Naive thymus-derived CD4-positive, alpha-beta T cell (primary cell): Measurements from ENCODE around the gene HOXC5. TPM values are rescaled to one million over a fixed set of nuclear protein-coding genes. Genes with fewer than 3 reads are reported as not detected.

ENCODE experiments used
- ATAC-seq: fragments of 150-1000 bp; cut with Tn5 transposase; 2 replicates; pipeline ENCODE4 v1.10.0; 2021; ENCODE audit warnings: mild to moderate bottlenecking, moderate library complexity
- CTCF ChIA-PET: fragments of 350-600 bp; sonication (Branson Sonifier 250); formaldehyde crosslinking; loops from one replicate; lab custom pipeline; 2021; ENCODE audit warnings: antibody characterized with exemption; lab: Charles Lee
- POLR2A ChIA-PET: fragments of 350-600 bp; sonication (Branson Sonifier 250); formaldehyde crosslinking; loops from one replicate; lab custom pipeline; 2021; ENCODE audit warnings: antibody characterized with exemption, inconsistent platforms; lab: Charles Lee
- DNase-seq, 9 donors: peaks; one replicate each; pipeline versions ENCODE4 v3.0.0 to v3.0.0-alpha.2; 2020 to 2022; ENCODE audit warnings: mixed read lengths in 1 of 9
- H3K27ac ChIP-seq: one replicate; pipeline ENCODE4 v1.7.0; 2013; ENCODE audit warnings: mild to moderate bottlenecking, low read depth, low read length, moderate library complexity
- H3K27me3 ChIP-seq, 2 donors: one replicate each; pipeline ENCODE4 v1.7.0; 2013; ENCODE audit warnings: low read length in 2 of 2, mild to moderate bottlenecking in 2 of 2, moderate library complexity in 2 of 2; ENCODE audit not compliant: control insufficient read depth in 2 of 2, insufficient read depth in 2 of 2
- H3K36me3 ChIP-seq, 3 experiments: 1 replicate in 2 of 3; 2 replicates in 1 of 3; pipeline ENCODE4 v1.7.0; 2013; ENCODE audit warnings: low read length in 3 of 3, mild to moderate bottlenecking in 3 of 3, moderate library complexity in 1 of 3; ENCODE audit not compliant: insufficient read depth in 3 of 3, control insufficient read depth in 2 of 3
- H3K4me1 ChIP-seq, 2 donors: one replicate each; pipeline ENCODE4 v1.7.0; 2013; ENCODE audit warnings: low read length in 2 of 2, mild to moderate bottlenecking in 2 of 2, moderate library complexity in 1 of 2; ENCODE audit not compliant: control insufficient read depth in 2 of 2, insufficient read depth in 2 of 2
- H3K4me3 ChIP-seq: 2 replicates; pipeline ENCODE4 v1.7.0; 2013; ENCODE audit warnings: mild to moderate bottlenecking, low read length
- H3K9me3 ChIP-seq, 3 experiments: 1 replicate in 2 of 3; 2 replicates in 1 of 3; pipeline ENCODE4 v1.7.0; 2013; ENCODE audit warnings: low read length in 3 of 3; ENCODE audit not compliant: control insufficient read depth in 2 of 3
- H3K27ac Mint-ChIP-seq, 9 donors: one replicate each; pipeline ENCODE4 v1.8.0; 2020 to 2022; ENCODE audit warnings: mixed read lengths in 9 of 9, mild to moderate bottlenecking in 8 of 9, moderate library complexity in 5 of 9, inconsistent platforms in 2 of 9
- H3K27me3 Mint-ChIP-seq, 5 donors: one replicate each; pipeline ENCODE4 v1.8.0; 2021 to 2022; ENCODE audit warnings: mixed read lengths in 5 of 5, mild to moderate bottlenecking in 1 of 5
- H3K36me3 Mint-ChIP-seq, 5 donors: one replicate each; pipeline ENCODE4 v1.8.0; 2020 to 2022; ENCODE audit warnings: mixed read lengths in 5 of 5, mild to moderate bottlenecking in 3 of 5, inconsistent platforms in 1 of 5
- H3K4me1 Mint-ChIP-seq, 7 donors: one replicate each; pipeline ENCODE4 v1.8.0; 2020 to 2022; ENCODE audit warnings: mixed read lengths in 7 of 7, mild to moderate bottlenecking in 3 of 7, inconsistent platforms in 1 of 7
- H3K4me3 Mint-ChIP-seq, 10 donors: one replicate each; pipeline ENCODE4 v1.8.0; 2020 to 2022; ENCODE audit warnings: mild to moderate bottlenecking in 10 of 10, mixed read lengths in 10 of 10, moderate library complexity in 6 of 10, inconsistent platforms in 2 of 10
- H3K9me3 Mint-ChIP-seq, 11 donors: one replicate each; pipeline ENCODE4 v1.8.0; 2020 to 2022; ENCODE audit warnings: mixed read lengths in 11 of 11, mild to moderate bottlenecking in 4 of 11, inconsistent platforms in 1 of 11, moderate library complexity in 1 of 11
- intact Hi-C, 2 donors: fragments of 100-400 bp; cut with micrococcal nuclease; formaldehyde crosslinking; loops; one replicate each; pipeline ENCODE4 v1.15.1; 2023
- polyA plus RNA-seq, 2 donors: library from polyadenylated mRNA; unstranded; fragments of 300-500 nt; fragmentation: Illumina TruSeq; gene quantifications; one replicate each; pipeline ENCODE4 v1.2.3, GENCODE V29; 2021
- total RNA-seq, 6 experiments: library from RNA in 5 of 6; stranded (reverse) in 5 of 6; gene quantifications; 1 replicate in 5 of 6; 2 replicates in 1 of 6; pipeline ENCODE4 v1.2.3 and lab custom pipeline; 2021 to 2026

HOXC5 gene
- total and polyA plus RNA-seq, 7 experiments from 2014 or later, result not detected

DNA sequence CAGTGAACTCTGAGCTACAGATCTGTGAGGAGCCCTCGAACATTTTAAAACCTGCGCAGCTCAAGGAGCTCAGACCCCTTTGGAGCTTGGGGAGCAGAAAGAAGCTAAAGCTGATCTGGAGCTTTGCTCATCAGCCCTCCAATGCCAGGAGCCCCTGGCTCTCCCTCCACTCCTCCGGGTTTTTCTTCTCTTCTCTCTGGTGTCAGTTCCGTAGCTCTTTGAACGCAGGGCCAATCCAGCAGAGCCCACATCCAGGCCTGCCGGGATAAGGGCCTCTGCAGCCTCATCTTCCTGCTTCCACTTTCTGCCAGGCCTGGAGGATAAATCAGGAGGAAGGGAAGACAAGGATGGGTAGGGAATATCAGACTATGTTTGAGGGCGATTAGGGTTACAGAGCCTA is 26.8 kb downstream of the HOXC5 start:
- no peak overlapping the region for H3K4me3 Mint-ChIP-seq
- Histone ChIP-seq H3K27me3 (peaks cover 0 to 15% of the 10 kb centered on the region in 2 donors), H3K4me3 (no peak overlapping the region), H3K27ac (no peak overlapping the region), H3K9me3 (no peaks in the 10 kb centered on the region), H3K36me3 (no peaks in the 10 kb centered on the region), H3K4me1 (peaks cover 0 to 2% of the 10 kb centered on the region in 2 donors)
- H3K27ac Mint-ChIP-seq, result no peak overlapping the region
- peaks cover 0 to 4% (median 0%) of the 10 kb centered on the region in 5 donors for H3K36me3 Mint-ChIP-seq
- peaks cover 0 to 2% (median 2%) of the 10 kb centered on the region in 7 donors for H3K4me1 Mint-ChIP-seq
- ATAC-seq (no peak), DNase-seq (no peak)
- CTCF ChIA-PET, result interaction anchor here (0.7 kb wide), 1 partner anchor 11 kb away, joined by 5 read pairs; no protein-coding TSS in a partner anchor
- POLR2A ChIA-PET, result no interaction called here
- H3K27me3 Mint-ChIP-seq, result peaks cover 79 to 93% (median 83%) of the 10 kb centered on the region in 5 donors
- intact Hi-C loops, result no loop called here
- H3K9me3 Mint-ChIP-seq, result peaks cover 0 to 5% (median 0%) of the 10 kb centered on the region in 11 donors

GRCh38 chr12:54060174-54060974 is 27.5 kb downstream of the HOXC5 start:
- Mint-ChIP-seq H3K36me3 (peaks cover 0 to 4% (median 0%) of the 10 kb centered on the region in 5 donors), H3K27me3 (peaks cover 75 to 90% (median 82%) of the 10 kb centered on the region in 5 donors), H3K4me3 (no peak overlapping the region), H3K9me3 (peaks cover 0 to 4% (median 0%) of the 10 kb centered on the region in 11 donors), H3K4me1 (no peaks in the 10 kb centered on the region), H3K27ac (no peak overlapping the region)
- ChIA-PET POLR2A (no interaction called here), CTCF (no interaction called here)
- H3K27me3 ChIP-seq, result peaks cover 0 to 15% of the 10 kb centered on the region in 2 donors
- H3K4me3 ChIP-seq, result no peak overlapping the region
- no peaks in the 10 kb centered on the region for H3K9me3 ChIP-seq
- no peaks in the 10 kb centered on the region for H3K36me3 ChIP-seq
- no peak overlapping the region for H3K27ac ChIP-seq
- intact Hi-C loops, result no loop called here
- DNase-seq, result no peak
- H3K4me1 ChIP-seq, result no peaks in the 10 kb centered on the region
- ATAC-seq, result no peak

- H3K9me3 ChIP-seq, result no peaks in the 10 kb centered on the region
- H3K4me1 Mint-ChIP-seq, result no peaks in the 10 kb centered on the region
- peaks cover 77 to 87% (median 79%) of the 10 kb centered on the region in 5 donors for H3K27me3 Mint-ChIP-seq
- CTCF ChIA-PET, result no interaction called here
- peaks cover 0 to 16% of the 10 kb centered on the region in 2 donors for H3K27me3 ChIP-seq
- intact Hi-C loops, result no loop called here
- H3K36me3 ChIP-seq, result no peaks in the 10 kb centered on the region
- H3K27ac ChIP-seq, result no peak overlapping the region
- H3K4me1 ChIP-seq, result no peaks in the 10 kb centered on the region
- peaks cover 0 to 4% (median 0%) of the 10 kb centered on the region in 5 donors for H3K36me3 Mint-ChIP-seq
- peaks cover 0 to 4% (median 0%) of the 10 kb centered on the region in 11 donors for H3K9me3 Mint-ChIP-seq
- no peak overlapping the region for H3K4me3 Mint-ChIP-seq
- POLR2A ChIA-PET, result no interaction called here
- DNase-seq (no peak), ATAC-seq (no peak)
- no peak overlapping the region for H3K4me3 ChIP-seq
- H3K27ac Mint-ChIP-seq, result no peak overlapping the region
Observed at GRCh38 chr12:54060975-54061778, 28.3 kb downstream of the HOXC5 start.

DNA sequence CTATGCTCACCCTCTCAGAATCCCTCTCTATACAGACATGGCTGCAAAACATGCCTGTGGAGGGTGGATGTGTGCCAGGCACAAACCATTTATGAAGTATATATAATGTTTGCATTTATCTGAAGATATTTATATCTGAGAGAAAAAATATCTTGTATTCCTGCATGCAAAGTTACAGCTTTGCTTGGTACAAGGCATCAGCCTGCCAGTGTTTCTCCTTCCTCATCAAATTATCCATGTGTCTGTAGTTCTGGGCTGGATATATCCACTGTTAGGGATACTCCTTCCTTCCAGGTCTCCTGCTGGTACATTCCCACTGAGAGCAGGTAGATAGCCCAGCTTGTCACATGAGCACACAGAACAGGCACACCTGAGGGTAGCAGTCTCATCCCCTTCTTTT is 32.8 kb downstream of the HOXC5 start:
- POLR2A ChIA-PET, result no interaction called here
- H3K27ac ChIP-seq, result no peak overlapping the region
- Mint-ChIP-seq H3K27me3 (peaks cover 47 to 74% (median 54%) of the 10 kb centered on the region in 5 donors), H3K36me3 (peaks cover 0 to 4% (median 0%) of the 10 kb centered on the region in 5 donors), H3K9me3 (no peaks in the 10 kb centered on the region), H3K4me3 (no peak overlapping the region), H3K4me1 (no peaks in the 10 kb centered on the region), H3K27ac (no peak overlapping the region)
- CTCF ChIA-PET, result interaction anchor here (1.2 kb wide), 1 partner anchor 33 kb away, joined by 3 read pairs; no protein-coding TSS in a partner anchor
- ATAC-seq, result no peak
- H3K36me3 ChIP-seq, result no peaks in the 10 kb centered on the region
- H3K4me3 ChIP-seq, result no peak overlapping the region
- H3K27me3 ChIP-seq, result peaks cover 0 to 14% of the 10 kb centered on the region in 2 donors
- no peak for DNase-seq
- no peaks in the 10 kb centered on the region for H3K4me1 ChIP-seq
- H3K9me3 ChIP-seq, result no peaks in the 10 kb centered on the region
- intact Hi-C loops, result no loop called here

GRCh38 chr12:54066408-54066807 is 33.6 kb downstream of the HOXC5 start:
- Mint-ChIP-seq H3K27me3 (peaks cover 45 to 74% (median 52%) of the 10 kb centered on the region in 5 donors), H3K4me3 (no peak overlapping the region), H3K9me3 (no peaks in the 10 kb centered on the region), H3K27ac (no peak overlapping the region), H3K36me3 (peaks cover 0 to 4% (median 0%) of the 10 kb centered on the region in 5 donors), H3K4me1 (no peaks in the 10 kb centered on the region)
- Histone ChIP-seq H3K4me3 (no peak overlapping the region), H3K4me1 (no peaks in the 10 kb centered on the region), H3K27ac (no peak overlapping the region), H3K36me3 (no peaks in the 10 kb centered on the region), H3K27me3 (peaks cover 0 to 11% of the 10 kb centered on the region in 2 donors), H3K9me3 (no peaks in the 10 kb centered on the region)
- ATAC-seq (no peak), DNase-seq (no peak)
- CTCF ChIA-PET, result interaction anchor here (0.6 to 1.2 kb wide), 3 partner anchors 34 to 347 kb away, joined by 3 to 4 read pairs (median 3); no protein-coding TSS in a partner anchor
- intact Hi-C loops, result no loop called here
- POLR2A ChIA-PET, result no interaction called here

DNA sequence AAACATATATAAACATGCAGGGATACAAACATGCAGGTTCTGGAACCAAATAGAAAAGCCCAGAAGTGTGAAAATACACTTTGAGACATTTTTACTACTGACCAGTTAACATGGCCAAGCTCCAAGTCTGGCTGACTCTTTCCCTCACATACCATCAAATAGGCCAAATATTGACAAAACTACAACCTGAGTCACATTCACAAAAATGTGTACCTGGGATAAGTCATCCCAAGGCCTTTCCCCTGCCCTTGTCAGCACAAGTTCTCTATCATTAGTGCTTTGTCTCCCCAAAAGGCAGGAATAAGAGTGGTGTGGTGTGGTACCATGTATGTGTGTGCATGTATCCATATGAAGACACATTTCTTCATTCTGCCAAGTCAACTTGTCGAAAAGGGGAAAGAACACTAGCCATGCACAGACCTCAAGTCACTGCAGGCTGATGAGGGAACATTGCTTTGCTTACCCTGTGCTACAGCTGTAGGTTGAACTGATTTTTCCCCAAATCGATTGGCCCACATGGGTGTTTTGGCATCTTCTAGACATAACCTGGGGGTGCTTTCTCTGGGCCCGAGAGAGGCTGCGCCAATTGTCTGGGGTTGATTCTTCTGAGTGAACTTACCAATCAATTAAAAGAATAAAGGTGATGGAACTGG is 35.7 kb downstream of the HOXC5 start:
- no peaks in the 10 kb centered on the region for H3K9me3 ChIP-seq
- Mint-ChIP-seq H3K27ac (no peak overlapping the region), H3K4me3 (no peak overlapping the region), H3K27me3 (peaks cover 28 to 64% (median 44%) of the 10 kb centered on the region in 5 donors), H3K9me3 (no peaks in the 10 kb centered on the region), H3K4me1 (no peaks in the 10 kb centered on the region), H3K36me3 (no peaks in the 10 kb centered on the region)
- intact Hi-C loops, result no loop called here
- no peaks in the 10 kb centered on the region for H3K4me1 ChIP-seq
- H3K27ac ChIP-seq, result no peak overlapping the region
- DNase-seq (no peak), ATAC-seq (no peak)
- peaks cover 0 to 9% of the 10 kb centered on the region in 2 donors for H3K27me3 ChIP-seq
- H3K36me3 ChIP-seq, result no peaks in the 10 kb centered on the region
- POLR2A ChIA-PET, result no interaction called here
- H3K4me3 ChIP-seq, result no peak overlapping the region
- CTCF ChIA-PET, result no interaction called here
